WTC11 (cell line): ENCODE measurements around the gene SULT2B1. TPM values are rescaled to one million over a fixed set of nuclear protein-coding genes. Genes with fewer than 3 reads are reported as not detected.

Source experiments
- ATAC-seq: fragments of 200-7000 bp; cut with Tn5 transposase; 2 replicates; pipeline ENCODE4 v1.10.0; 2021; ENCODE audit warnings: mild to moderate bottlenecking, moderate library complexity
- CTCF ChIA-PET: fragments of 300-600 bp; sonication (Branson Sonifier 250); formaldehyde crosslinking; loops from one replicate; lab custom pipeline; 2021; ENCODE audit warnings: antibody characterized with exemption; lab: Charles Lee
- POLR2A ChIA-PET: fragments of 350-600 bp; sonication (Branson Sonifier 250); formaldehyde crosslinking; loops from one replicate; lab custom pipeline; 2021; ENCODE audit warnings: antibody characterized with exemption; lab: Charles Lee
- DNase-seq: peaks from one replicate; pipeline ENCODE4 v3.0.0; 2021; ENCODE audit warnings: low spot score
- H3K27ac Mint-ChIP-seq: 2 replicates; pipeline ENCODE4 v1.8.0; 2021; ENCODE audit warnings: mixed read lengths
- H3K27me3 Mint-ChIP-seq: 2 replicates; pipeline ENCODE4 v1.8.0; 2021; ENCODE audit warnings: low read depth, mild to moderate bottlenecking, moderate library complexity, mixed read lengths
- H3K36me3 Mint-ChIP-seq: 2 replicates; pipeline ENCODE4 v1.8.0; 2021; ENCODE audit warnings: mixed read lengths
- H3K4me1 Mint-ChIP-seq: 2 replicates; pipeline ENCODE4 v1.8.0; 2022; ENCODE audit warnings: mixed read lengths
- H3K4me3 Mint-ChIP-seq: 2 replicates; pipeline ENCODE4 v1.8.0; 2021; ENCODE audit warnings: mild to moderate bottlenecking, moderate library complexity, mixed read lengths
- H3K9me3 Mint-ChIP-seq: 2 replicates; pipeline ENCODE4 v1.8.0; 2021; ENCODE audit warnings: mixed read lengths
- CREM ChIP-seq: sonication (generic); formaldehyde crosslinking; IDR thresholded peaks from 2 replicates; pipeline ENCODE4 v1.8.1; 2022; ENCODE audit warnings: mild to moderate bottlenecking, missing genetic modification reagents, moderate library complexity
- ESRRA ChIP-seq: sonication (generic); formaldehyde crosslinking; IDR thresholded peaks from 2 replicates; pipeline ENCODE4 v1.8.1; 2022; ENCODE audit warnings: mild to moderate bottlenecking, missing genetic modification reagents, borderline replicate concordance
- KAT7 ChIP-seq: sonication (generic); formaldehyde crosslinking; IDR thresholded peaks from 2 replicates; pipeline ENCODE4 v1.8.1; 2023; ENCODE audit warnings: missing genetic modification reagents, mild to moderate bottlenecking, borderline replicate concordance
- MXD4 ChIP-seq: fragments of 250-450 bp; sonication (Bioruptor Pico); IDR thresholded peaks from 2 replicates; pipeline ENCODE4 v1.8.0; 2021; ENCODE audit warnings: mild to moderate bottlenecking, moderate library complexity, borderline replicate concordance
- NFYB ChIP-seq: sonication (generic); formaldehyde crosslinking; conservative IDR thresholded peaks from 2 replicates; pipeline ENCODE4 v1.8.0; 2022; ENCODE audit warnings: low read depth, missing genetic modification reagents
- NR1H2 ChIP-seq: sonication (generic); formaldehyde crosslinking; IDR thresholded peaks from 2 replicates; pipeline ENCODE4 v1.9.0; 2021; ENCODE audit warnings: mild to moderate bottlenecking, moderate library complexity, missing genetic modification reagents
- OVOL2 ChIP-seq: fragments of 250-450 bp; sonication (Bioruptor Pico); IDR thresholded peaks from 2 replicates; pipeline ENCODE4 v1.9.0; 2021; ENCODE audit warnings: mild to moderate bottlenecking, borderline replicate concordance
- RORB ChIP-seq: fragments of 250-450 bp; sonication (Bioruptor Pico); IDR thresholded peaks from 2 replicates; pipeline ENCODE4 v1.9.0; 2021; ENCODE audit warnings: mild to moderate bottlenecking
- TCF7 ChIP-seq: sonication (generic); formaldehyde crosslinking; IDR thresholded peaks from 2 replicates; pipeline ENCODE4 v1.8.0; 2022; ENCODE audit warnings: mild to moderate bottlenecking, low read depth, missing genetic modification reagents, moderate library complexity
- TP53 ChIP-seq: sonication (generic); formaldehyde crosslinking; IDR thresholded peaks from 2 replicates; pipeline ENCODE4 v1.8.1; 2023; ENCODE audit warnings: mild to moderate bottlenecking, missing genetic modification reagents
- ZBTB21 ChIP-seq: sonication (generic); formaldehyde crosslinking; IDR thresholded peaks from 2 replicates; pipeline ENCODE4 v1.8.1; 2023; ENCODE audit warnings: mild to moderate bottlenecking, missing genetic modification reagents, borderline replicate concordance
- ZNF138 ChIP-seq: sonication (generic); formaldehyde crosslinking; conservative IDR thresholded peaks from 2 replicates; pipeline ENCODE4 v1.8.1; 2022; ENCODE audit warnings: mild to moderate bottlenecking, moderate library complexity, missing genetic modification reagents
- ZNF317 ChIP-seq: sonication (generic); formaldehyde crosslinking; IDR thresholded peaks from 2 replicates; pipeline ENCODE4 v1.8.1; 2023; ENCODE audit warnings: low read depth, mild to moderate bottlenecking, moderate library complexity, missing genetic modification reagents, borderline replicate concordance
- total RNA-seq: library from RNA; stranded (reverse); gene quantifications from 3 replicates; pipeline ENCODE4 v1.2.3, GENCODE V29; 2021
- TF ChIP-seq, protein P1 (sequence below): sonication (generic); formaldehyde crosslinking; IDR thresholded peaks from 2 replicates; pipeline ENCODE4 v1.8.0; 2023; ENCODE audit warnings: mild to moderate bottlenecking, missing genetic modification reagents
- TF ChIP-seq, protein P2 (sequence below): sonication (generic); formaldehyde crosslinking; conservative IDR thresholded peaks from 2 replicates; pipeline ENCODE4 v1.8.1; 2022; ENCODE audit warnings: mild to moderate bottlenecking, missing genetic modification reagents
- TF ChIP-seq, protein P3 (sequence below): fragments of 200-600 bp; IDR thresholded peaks from 2 replicates; pipeline ENCODE4 v1.8.0; 2022; ENCODE audit warnings: antibody characterized with exemption
- TF ChIP-seq, protein P4 (sequence below): sonication (generic); formaldehyde crosslinking; IDR thresholded peaks from 2 replicates; pipeline ENCODE4 v1.8.0; 2022; ENCODE audit warnings: mild to moderate bottlenecking, missing genetic modification reagents
- TF ChIP-seq, protein P5 (sequence below): sonication (generic); formaldehyde crosslinking; IDR thresholded peaks from 2 replicates; pipeline ENCODE4 v1.8.0; 2022; ENCODE audit warnings: mild to moderate bottlenecking, missing genetic modification reagents
- TF ChIP-seq, protein P6 (sequence below): sonication (generic); formaldehyde crosslinking; IDR thresholded peaks from 2 replicates; pipeline ENCODE4 v1.8.1; 2023; ENCODE audit warnings: mild to moderate bottlenecking, missing genetic modification reagents, borderline replicate concordance
- TF ChIP-seq, protein P7 (sequence below): sonication (generic); formaldehyde crosslinking; IDR thresholded peaks from 2 replicates; pipeline ENCODE4 v1.8.1; 2023; ENCODE audit warnings: mild to moderate bottlenecking, missing genetic modification reagents, moderate library complexity

The SULT2B1 gene
- total RNA-seq, 1 experiment from 2014 or later: 0.96 TPM

DNA sequence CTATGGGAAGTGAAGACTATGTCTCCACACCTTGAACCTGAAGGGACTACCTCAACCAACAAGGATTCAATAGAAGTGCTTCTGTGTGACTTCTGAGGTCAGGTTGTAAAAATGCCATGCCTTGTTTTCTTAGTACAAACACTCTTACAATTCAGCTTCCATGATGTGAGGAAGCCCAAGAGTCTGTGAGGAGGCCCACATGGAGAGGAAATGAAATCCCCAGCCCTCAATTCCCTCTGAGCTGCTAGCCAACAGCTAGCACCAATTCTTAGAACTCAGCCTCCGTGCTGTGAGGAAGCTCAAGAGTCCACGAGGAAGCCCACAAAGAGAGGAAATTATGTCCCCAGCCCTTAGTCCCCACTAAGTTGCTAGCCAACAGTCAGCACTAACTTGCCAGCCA lies 27.8 kb upstream of the SULT2B1 start:
- H3K27me3 Mint-ChIP-seq: peaks cover 16% of the 10 kb centered on the region
- H3K36me3 Mint-ChIP-seq: peaks cover 30% of the 10 kb centered on the region
- ChIA-PET POLR2A (no interaction called here), CTCF (no interaction called here)
- peaks cover 42% of the 10 kb centered on the region for H3K9me3 Mint-ChIP-seq
- no peak for DNase-seq
- H3K4me3 Mint-ChIP-seq: no peak overlapping the region
- no peak for ATAC-seq
- TF ChIP-seq ZBTB21 (no peak), ZNF317 (CRISPR knock-in tag) (no peak), TCF7 (CRISPR knock-in tag) (no peak), ESRRA (CRISPR knock-in tag) (no peak), NFYB (CRISPR knock-in tag) (no peak), OVOL2 (no peak), KAT7 (CRISPR knock-in tag) (no peak), TP53 (CRISPR knock-in tag) (no peak), NR1H2 (CRISPR knock-in tag) (no peak), ZNF138 (CRISPR knock-in tag) (no peak), RORB (no peak), MXD4 (CRISPR knock-in tag) (no peak), CREM (CRISPR knock-in tag) (no peak)
- TF ChIP-seq, protein P1, sequence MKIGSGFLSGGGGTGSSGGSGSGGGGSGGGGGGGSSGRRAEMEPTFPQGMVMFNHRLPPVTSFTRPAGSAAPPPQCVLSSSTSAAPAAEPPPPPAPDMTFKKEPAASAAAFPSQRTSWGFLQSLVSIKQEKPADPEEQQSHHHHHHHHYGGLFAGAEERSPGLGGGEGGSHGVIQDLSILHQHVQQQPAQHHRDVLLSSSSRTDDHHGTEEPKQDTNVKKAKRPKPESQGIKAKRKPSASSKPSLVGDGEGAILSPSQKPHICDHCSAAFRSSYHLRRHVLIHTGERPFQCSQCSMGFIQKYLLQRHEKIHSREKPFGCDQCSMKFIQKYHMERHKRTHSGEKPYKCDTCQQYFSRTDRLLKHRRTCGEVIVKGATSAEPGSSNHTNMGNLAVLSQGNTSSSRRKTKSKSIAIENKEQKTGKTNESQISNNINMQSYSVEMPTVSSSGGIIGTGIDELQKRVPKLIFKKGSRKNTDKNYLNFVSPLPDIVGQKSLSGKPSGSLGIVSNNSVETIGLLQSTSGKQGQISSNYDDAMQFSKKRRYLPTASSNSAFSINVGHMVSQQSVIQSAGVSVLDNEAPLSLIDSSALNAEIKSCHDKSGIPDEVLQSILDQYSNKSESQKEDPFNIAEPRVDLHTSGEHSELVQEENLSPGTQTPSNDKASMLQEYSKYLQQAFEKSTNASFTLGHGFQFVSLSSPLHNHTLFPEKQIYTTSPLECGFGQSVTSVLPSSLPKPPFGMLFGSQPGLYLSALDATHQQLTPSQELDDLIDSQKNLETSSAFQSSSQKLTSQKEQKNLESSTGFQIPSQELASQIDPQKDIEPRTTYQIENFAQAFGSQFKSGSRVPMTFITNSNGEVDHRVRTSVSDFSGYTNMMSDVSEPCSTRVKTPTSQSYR: no peak
- TF ChIP-seq, protein P2, sequence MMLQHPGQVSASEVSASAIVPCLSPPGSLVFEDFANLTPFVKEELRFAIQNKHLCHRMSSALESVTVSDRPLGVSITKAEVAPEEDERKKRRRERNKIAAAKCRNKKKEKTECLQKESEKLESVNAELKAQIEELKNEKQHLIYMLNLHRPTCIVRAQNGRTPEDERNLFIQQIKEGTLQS (CRISPR knock-in tag): no peak
- TF ChIP-seq, protein P3, sequence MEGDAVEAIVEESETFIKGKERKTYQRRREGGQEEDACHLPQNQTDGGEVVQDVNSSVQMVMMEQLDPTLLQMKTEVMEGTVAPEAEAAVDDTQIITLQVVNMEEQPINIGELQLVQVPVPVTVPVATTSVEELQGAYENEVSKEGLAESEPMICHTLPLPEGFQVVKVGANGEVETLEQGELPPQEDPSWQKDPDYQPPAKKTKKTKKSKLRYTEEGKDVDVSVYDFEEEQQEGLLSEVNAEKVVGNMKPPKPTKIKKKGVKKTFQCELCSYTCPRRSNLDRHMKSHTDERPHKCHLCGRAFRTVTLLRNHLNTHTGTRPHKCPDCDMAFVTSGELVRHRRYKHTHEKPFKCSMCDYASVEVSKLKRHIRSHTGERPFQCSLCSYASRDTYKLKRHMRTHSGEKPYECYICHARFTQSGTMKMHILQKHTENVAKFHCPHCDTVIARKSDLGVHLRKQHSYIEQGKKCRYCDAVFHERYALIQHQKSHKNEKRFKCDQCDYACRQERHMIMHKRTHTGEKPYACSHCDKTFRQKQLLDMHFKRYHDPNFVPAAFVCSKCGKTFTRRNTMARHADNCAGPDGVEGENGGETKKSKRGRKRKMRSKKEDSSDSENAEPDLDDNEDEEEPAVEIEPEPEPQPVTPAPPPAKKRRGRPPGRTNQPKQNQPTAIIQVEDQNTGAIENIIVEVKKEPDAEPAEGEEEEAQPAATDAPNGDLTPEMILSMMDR: no peak
- TF ChIP-seq, protein P4, sequence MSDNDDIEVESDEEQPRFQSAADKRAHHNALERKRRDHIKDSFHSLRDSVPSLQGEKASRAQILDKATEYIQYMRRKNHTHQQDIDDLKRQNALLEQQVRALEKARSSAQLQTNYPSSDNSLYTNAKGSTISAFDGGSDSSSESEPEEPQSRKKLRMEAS: no peak
- TF ChIP-seq, protein P5, sequence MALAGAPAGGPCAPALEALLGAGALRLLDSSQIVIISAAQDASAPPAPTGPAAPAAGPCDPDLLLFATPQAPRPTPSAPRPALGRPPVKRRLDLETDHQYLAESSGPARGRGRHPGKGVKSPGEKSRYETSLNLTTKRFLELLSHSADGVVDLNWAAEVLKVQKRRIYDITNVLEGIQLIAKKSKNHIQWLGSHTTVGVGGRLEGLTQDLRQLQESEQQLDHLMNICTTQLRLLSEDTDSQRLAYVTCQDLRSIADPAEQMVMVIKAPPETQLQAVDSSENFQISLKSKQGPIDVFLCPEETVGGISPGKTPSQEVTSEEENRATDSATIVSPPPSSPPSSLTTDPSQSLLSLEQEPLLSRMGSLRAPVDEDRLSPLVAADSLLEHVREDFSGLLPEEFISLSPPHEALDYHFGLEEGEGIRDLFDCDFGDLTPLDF (CRISPR knock-in tag): no peak
- TF ChIP-seq, protein P6, sequence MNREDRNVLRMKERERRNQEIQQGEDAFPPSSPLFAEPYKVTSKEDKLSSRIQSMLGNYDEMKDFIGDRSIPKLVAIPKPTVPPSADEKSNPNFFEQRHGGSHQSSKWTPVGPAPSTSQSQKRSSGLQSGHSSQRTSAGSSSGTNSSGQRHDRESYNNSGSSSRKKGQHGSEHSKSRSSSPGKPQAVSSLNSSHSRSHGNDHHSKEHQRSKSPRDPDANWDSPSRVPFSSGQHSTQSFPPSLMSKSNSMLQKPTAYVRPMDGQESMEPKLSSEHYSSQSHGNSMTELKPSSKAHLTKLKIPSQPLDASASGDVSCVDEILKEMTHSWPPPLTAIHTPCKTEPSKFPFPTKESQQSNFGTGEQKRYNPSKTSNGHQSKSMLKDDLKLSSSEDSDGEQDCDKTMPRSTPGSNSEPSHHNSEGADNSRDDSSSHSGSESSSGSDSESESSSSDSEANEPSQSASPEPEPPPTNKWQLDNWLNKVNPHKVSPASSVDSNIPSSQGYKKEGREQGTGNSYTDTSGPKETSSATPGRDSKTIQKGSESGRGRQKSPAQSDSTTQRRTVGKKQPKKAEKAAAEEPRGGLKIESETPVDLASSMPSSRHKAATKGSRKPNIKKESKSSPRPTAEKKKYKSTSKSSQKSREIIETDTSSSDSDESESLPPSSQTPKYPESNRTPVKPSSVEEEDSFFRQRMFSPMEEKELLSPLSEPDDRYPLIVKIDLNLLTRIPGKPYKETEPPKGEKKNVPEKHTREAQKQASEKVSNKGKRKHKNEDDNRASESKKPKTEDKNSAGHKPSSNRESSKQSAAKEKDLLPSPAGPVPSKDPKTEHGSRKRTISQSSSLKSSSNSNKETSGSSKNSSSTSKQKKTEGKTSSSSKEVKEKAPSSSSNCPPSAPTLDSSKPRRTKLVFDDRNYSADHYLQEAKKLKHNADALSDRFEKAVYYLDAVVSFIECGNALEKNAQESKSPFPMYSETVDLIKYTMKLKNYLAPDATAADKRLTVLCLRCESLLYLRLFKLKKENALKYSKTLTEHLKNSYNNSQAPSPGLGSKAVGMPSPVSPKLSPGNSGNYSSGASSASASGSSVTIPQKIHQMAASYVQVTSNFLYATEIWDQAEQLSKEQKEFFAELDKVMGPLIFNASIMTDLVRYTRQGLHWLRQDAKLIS (CRISPR knock-in tag): no peak
- TF ChIP-seq, protein P7, sequence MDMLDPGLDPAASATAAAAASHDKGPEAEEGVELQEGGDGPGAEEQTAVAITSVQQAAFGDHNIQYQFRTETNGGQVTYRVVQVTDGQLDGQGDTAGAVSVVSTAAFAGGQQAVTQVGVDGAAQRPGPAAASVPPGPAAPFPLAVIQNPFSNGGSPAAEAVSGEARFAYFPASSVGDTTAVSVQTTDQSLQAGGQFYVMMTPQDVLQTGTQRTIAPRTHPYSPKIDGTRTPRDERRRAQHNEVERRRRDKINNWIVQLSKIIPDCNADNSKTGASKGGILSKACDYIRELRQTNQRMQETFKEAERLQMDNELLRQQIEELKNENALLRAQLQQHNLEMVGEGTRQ (CRISPR knock-in tag): no peak
- no peak overlapping the region for H3K27ac Mint-ChIP-seq
- peaks cover 4% of the 10 kb centered on the region for H3K4me1 Mint-ChIP-seq
